K562 (cell line): Measurements from ENCODE around the gene RRBP1. TPM values are rescaled to one million over a fixed set of nuclear protein-coding genes. Genes with fewer than 3 reads are reported as not detected.

ENCODE experiments used
- BRF1 ChIP-seq: IDR thresholded peaks from 3 replicates; pipeline ENCODE4 v1.6.1; 2011; ENCODE audit warnings: borderline replicate concordance, mild to moderate bottlenecking; ENCODE audit not compliant: insufficient read length; ENCODE audit errors: extremely low read depth
- CCAR2 ChIP-seq: fragments of 200-400 bp; formaldehyde crosslinking; IDR thresholded peaks from 2 replicates; pipeline ENCODE4 v1.6.1; 2017; ENCODE audit warnings: mild to moderate bottlenecking, low read depth, low read length
- E2F8 ChIP-seq: fragments of 450-650 bp; IDR thresholded peaks from 2 replicates; pipeline ENCODE4 v1.7.1; 2018; ENCODE audit warnings: mild to moderate bottlenecking, low read depth; ENCODE audit not compliant: partially characterized antibody
- EHMT2 ChIP-seq: fragments of 450-650 bp; IDR thresholded peaks from 2 replicates; pipeline ENCODE4 v1.6.1; 2018; ENCODE audit warnings: antibody characterized with exemption
- ETS2 ChIP-seq: IDR thresholded peaks from 2 replicates; pipeline ENCODE4 v1.6.1; 2016; ENCODE audit warnings: borderline replicate concordance, missing genetic modification characterization, mild to moderate bottlenecking, moderate library complexity, missing compliant biosample characterization; ENCODE audit not compliant: poor library complexity, severe bottlenecking
- FOXJ3 ChIP-seq: sonication (generic); formaldehyde crosslinking; IDR thresholded peaks from 2 replicates; pipeline ENCODE4 v1.4.0; 2020; ENCODE audit warnings: mild to moderate bottlenecking, missing genetic modification reagents
- HDAC1 ChIP-seq, 2 experiments: fragments of 450-650 bp; IDR thresholded peaks; 2 replicates each; pipeline ENCODE4 v1.6.1; 2016 to 2017; ENCODE audit warnings: inconsistent platforms in 1 of 2, mild to moderate bottlenecking in 1 of 2, moderate library complexity in 1 of 2
- ILK ChIP-seq: fragments of 450-650 bp; IDR thresholded peaks from 2 replicates; pipeline ENCODE4 v1.6.1; 2016; ENCODE audit warnings: missing genetic modification characterization, low read depth, mild to moderate bottlenecking, missing compliant biosample characterization, moderate library complexity, borderline replicate concordance
- KDM5B ChIP-seq: fragments of 200-600 bp; sonication (generic); IDR thresholded peaks from 2 replicates; pipeline ENCODE4 v1.6.1; 2012; ENCODE audit warnings: low read depth, mild to moderate bottlenecking, moderate library complexity, low read length, control low read depth, inconsistent platforms; ENCODE audit not compliant: insufficient replicate concordance
- MIER1 ChIP-seq: fragments of 450-650 bp; IDR thresholded peaks from 2 replicates; pipeline ENCODE4 v1.6.1; 2016; ENCODE audit warnings: antibody characterized with exemption, mild to moderate bottlenecking, low read depth
- MNT ChIP-seq, 2 experiments: fragments of 450-650 bp; conservative IDR thresholded peaks; 2 replicates each; pipeline ENCODE4 v1.6.1; 2017; ENCODE audit warnings: mild to moderate bottlenecking in 2 of 2, moderate library complexity in 2 of 2
- RBM34 ChIP-seq: fragments of 200-400 bp; formaldehyde crosslinking; IDR thresholded peaks from 2 replicates; pipeline ENCODE4 v1.6.1; 2018; ENCODE audit warnings: low read length, borderline replicate concordance; ENCODE audit not compliant: insufficient read depth
- SFPQ ChIP-seq: fragments of 200-400 bp; formaldehyde crosslinking; IDR thresholded peaks from 2 replicates; pipeline ENCODE4 v1.6.1; 2017; ENCODE audit warnings: mild to moderate bottlenecking, low read depth, low read length, moderate library complexity
- SPI1 ChIP-seq: IDR thresholded peaks from 2 replicates; pipeline ENCODE4 v1.6.1; 2011; ENCODE audit warnings: low read depth, low read length, control low read depth, borderline replicate concordance
- SRSF3 ChIP-seq: fragments of 200-400 bp; formaldehyde crosslinking; IDR thresholded peaks from 2 replicates; pipeline ENCODE4 v1.6.1; 2016; ENCODE audit warnings: mild to moderate bottlenecking, low read length, moderate library complexity; ENCODE audit not compliant: insufficient read depth
- TBL1XR1 ChIP-seq, 2 experiments: IDR thresholded peaks; 2 replicates each; pipeline ENCODE4 v1.6.1; 2012; ENCODE audit warnings: improper control_type of control experiment in 2 of 2, low read length in 2 of 2, mild to moderate bottlenecking in 1 of 2
- ZNF143 ChIP-seq: sonication (generic); formaldehyde crosslinking; IDR thresholded peaks from 2 replicates; pipeline ENCODE4 v1.9.0; 2022; ENCODE audit warnings: mild to moderate bottlenecking, missing genetic modification reagents
- ZNF395 ChIP-seq: fragments of 200-800 bp; sonication (Bioruptor generic); IDR thresholded peaks from 2 replicates; pipeline ENCODE4 v1.6.1; 2017; ENCODE audit warnings: missing genetic modification characterization, missing compliant biosample characterization
- polyA plus RNA-seq, 8 experiments: library from polyadenylated mRNA; depleted of rRNA in 4 of 8; stranded (reverse) in 5 of 8; unstranded in 3 of 8; fragments of >200 nt; fragmentation: Nextera tagmentation in 2 of 8; fragmentation: Illumina TruSeq in 1 of 8; extraction: Ambion mirVana in 2 of 8; extraction: Trizol in 1 of 8; gene quantifications; 2 replicates each; pipeline versions ENCODE4 v1.2.1 to v1.2.3, GENCODE V29; 2011 to 2014; ENCODE audit warnings: inconsistent platforms in 1 of 8, missing spikeins in 1 of 8
- total RNA-seq, 7 experiments: library from RNA; depleted of rRNA in 6 of 7; stranded (reverse); fragments of >200 nt in 6 of 7; fragmentation: Illumina TruSeq in 2 of 7; extraction: Trizol in 2 of 7; gene quantifications; 2 replicates each; pipeline versions ENCODE4 v1.2.1 to v1.2.3, GENCODE V29; 2011 to 2021; ENCODE audit warnings: low replicate concordance in 1 of 7

The RRBP1 gene
- total and polyA plus RNA-seq, 9 of the 15 experiments (the other 6 are each of a cell fraction or from before 2014, with no cell fraction given): 0.84 to 32.0 (median 17.6) TPM

- TF ChIP-seq SFPQ (no peak), ZNF143 (CRISPR knock-in tag) (no peak), RBM34 (no peak), EHMT2 (no peak), MNT (conservative IDR thresholded peaks at IDR 0.05) (peak in 1 of 2 experiments; percentile 56; a peak in 2 of 4 replicates), HDAC1 (IDR thresholded peaks at IDR 0.05) (peak in 1 of 2 experiments; percentile 10; a peak in 1 of 4 replicates), KDM5B (peak; percentile 54), MIER1 (no peak), BRF1 (no peak), TBL1XR1 (IDR thresholded peaks at IDR 0.05; ENCODE audit: low read length in 2 of 2) (no peak), FOXJ3 (CRISPR knock-in tag) (no peak), E2F8 (no peak), ETS2 (tag) (no peak), ILK (tag) (no peak), CCAR2 (no peak), SRSF3 (no peak), SPI1 (no peak), ZNF395 (CRISPR knock-in tag) (0 out of 2 replicates have a peak, but pooled peaks have one; percentile 48)
Observed at GRCh38 chr20:17569616-17570346, 112.3 kb downstream of the RRBP1 start, which contains the start of gene DSTN (continued).
